Cardiac atrium fibroblast (primary cell): Measurements from ENCODE around the gene MRPL11. TPM values are rescaled to one million over a fixed set of nuclear protein-coding genes. Genes with fewer than 3 reads are reported as not detected.

ENCODE experiments used
- total RNA-seq: library from RNA; depleted of rRNA; stranded (reverse); fragments of >200 nt; gene quantifications from 2 replicates; pipeline ENCODE4 v1.2.3, GENCODE V29; 2015

Gene MRPL11
- total RNA-seq: 24.1 and 36.6 TPM in 2 replicates

GRCh38 chr11:66438504-66439466 lies at the start of gene MRPL11:
MRPL11 (minus strand) TSS chr11:66438848; CDS start chr11:66438754, 94 bp downstream.

GRCh38 chr11:66480117-66480938 lies 41.7 kb upstream of the MRPL11 start, which contains the start of gene DPP3:
DPP3 (plus strand) TSS chr11:66480434; CDS start chr11:66482201, 1,767 bp downstream.

GRCh38 chr11:66466225-66467033 lies 27.8 kb upstream of the MRPL11 start, which contains the start of gene PELI3:
PELI3 (plus strand) TSS chr11:66466905; CDS start chr11:66468129, 1,224 bp downstream.

GRCh38 chr11:66420671-66421476 lies 17.8 kb downstream of the MRPL11 start, which contains the start of gene NPAS4:
NPAS4 (plus strand) TSS chr11:66421035; CDS start chr11:66421180, 145 bp downstream.

Other genes with a start within 250 kb of the MRPL11 start
- gene KLC2, start 181.1 kb downstream of the MRPL11 start, total RNA-seq: 12.3 and 15.0 TPM in 2 replicates
- 147 and 156 TPM in 2 replicates for gene RAB1B, start 170.2 kb downstream of the MRPL11 start, total RNA-seq
- gene CNIH2, start 160.7 kb downstream of the MRPL11 start, total RNA-seq: not detected in 2 replicates
- gene YIF1A, start 149.7 kb downstream of the MRPL11 start, total RNA-seq: 199 and 214 TPM in 2 replicates
- 0.54 and 1.5 TPM in 2 replicates for gene TMEM151A, start 147.0 kb downstream of the MRPL11 start, total RNA-seq
- 126 and 180 TPM in 2 replicates for gene CD248, start 121.8 kb downstream of the MRPL11 start, total RNA-seq
- 12.8 and 30.0 TPM in 2 replicates for gene RIN1, start 102.4 kb downstream of the MRPL11 start, total RNA-seq
- 40.8 and 46.5 TPM in 2 replicates for gene BRMS1, start 93.7 kb downstream of the MRPL11 start, total RNA-seq
- gene B4GAT1, start 91.2 kb downstream of the MRPL11 start, total RNA-seq: 23.7 and 28.2 TPM in 2 replicates
- not detected in 2 replicates for gene SLC29A2, start 67.1 kb downstream of the MRPL11 start, total RNA-seq
- not detected in 2 replicates for gene NPAS4, start 17.8 kb downstream of the MRPL11 start, total RNA-seq
- gene PELI3, start 28.1 kb upstream of the MRPL11 start, total RNA-seq: 8.5 and 9.9 TPM in 2 replicates
- 43.9 and 68.2 TPM in 2 replicates for gene DPP3, start 41.6 kb upstream of the MRPL11 start, total RNA-seq
- 20.4 and 28.7 TPM in 2 replicates for gene BBS1, start 71.8 kb upstream of the MRPL11 start, total RNA-seq
- gene ZDHHC24, start 107.2 kb upstream of the MRPL11 start, total RNA-seq: 17.1 and 33.2 TPM in 2 replicates
- gene ACTN3, start 108.1 kb upstream of the MRPL11 start, total RNA-seq: under 0.01 TPM in 2 replicates
- 65.9 and 72.4 TPM in 2 replicates for gene CTSF, start 129.8 kb upstream of the MRPL11 start, total RNA-seq
- 0.16 TPM in 1 of 2 replicates, not detected in the other for gene CCDC87, start 154.2 kb upstream of the MRPL11 start, total RNA-seq
- gene CCS, start 154.3 kb upstream of the MRPL11 start, total RNA-seq: 43.7 and 50.4 TPM in 2 replicates
- 21.3 and 29.2 TPM in 2 replicates for gene RBM14, start 177.8 kb upstream of the MRPL11 start, total RNA-seq
- gene RBM4, start 199.9 kb upstream of the MRPL11 start, total RNA-seq: 124 and 173 TPM in 2 replicates
- 13.0 and 16.2 TPM in 2 replicates for gene RBM4B, start 239.0 kb upstream of the MRPL11 start, total RNA-seq